ENCODE measurements around the gene ILDR1.

The ILDR1 gene

DNA sequence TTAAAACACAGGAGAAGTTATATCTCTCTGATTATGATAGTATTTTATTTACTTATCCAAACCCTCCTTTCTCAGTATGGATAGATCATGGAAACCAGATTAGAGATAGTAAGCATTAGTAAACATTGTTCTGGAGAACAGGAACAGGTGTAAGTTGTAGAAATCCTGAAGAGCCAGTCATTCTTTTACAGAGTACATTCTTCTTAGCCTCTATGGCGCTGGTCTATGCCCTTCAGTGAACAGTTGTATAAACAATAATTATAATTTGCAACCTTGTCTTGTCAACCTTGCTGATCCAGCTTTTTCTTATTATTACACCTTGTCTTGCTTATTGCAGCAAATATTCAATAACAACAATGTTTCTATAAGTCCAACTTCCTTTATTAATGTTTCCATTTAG is 80.5 kb downstream of the ILDR1 start:
- TF ChIP-seq TAF1 (IDR thresholded peaks at IDR 0.05; ENCODE audit: borderline replicate concordance, insufficient read depth, low read length) (no peak), FOXP2 (optimal IDR thresholded peaks at IDR 0.05; ENCODE audit: borderline replicate concordance, extremely low read depth, extremely low read length, insufficient read depth) (no peak), POLR2AphosphoS5 (IDR thresholded peaks at IDR 0.05; ENCODE audit: low read depth, low read length) (no peak), SIN3A (IDR thresholded peaks at IDR 0.05; ENCODE audit: borderline replicate concordance, insufficient read depth, low read length) (no peak), REST (IDR thresholded peaks at IDR 0.05; ENCODE audit: insufficient read depth in 1 of 2, low read depth in 2 of 2, low read length in 2 of 2) (no peak)

All from PFSK-1 (cell line).